ENCODE measurements around the gene DMRTB1. TPM values are rescaled to one million over a fixed set of nuclear protein-coding genes. Genes with fewer than 3 reads are reported as not detected.

Gene DMRTB1
- not detected for polyA plus RNA-seq (2013, experiment 1 of 2)
- 0.13 TPM for polyA plus RNA-seq (2013, experiment 2 of 2)

- WGBS, result 97% methylated on average over 82 of the region's 82 CpGs
- H3K4me1 ChIP-seq (ENCODE audit: insufficient read depth, low read length), result no peaks in the 10 kb centered on the region
- H3K9ac ChIP-seq (ENCODE audit: low read depth, low read length), result no peak within 1 kb of the TSS
- H3K27me3 ChIP-seq (ENCODE audit: insufficient read depth, low read length), result peaks cover 4% of the 10 kb centered on the region; the same call in 1 of the 2 replicates
- no peak within 1 kb of the TSS for H3K27ac ChIP-seq (ENCODE audit: low read depth, low read length)
- no peak within 1 kb of the TSS for H3K4me3 ChIP-seq (ENCODE audit: low read length)
- H3K9me3 ChIP-seq (ENCODE audit: insufficient read depth, low read depth, low read length), result no peaks in the 10 kb centered on the region
- no peaks in the 10 kb centered on the region for H3K36me3 ChIP-seq (ENCODE audit: insufficient read depth, low read length)
Measured at GRCh38 chr1:53459321-53460175, at the start of gene DMRTB1. TSS of gene DMRTB1 (plus strand) at chr1:53459399. CDS start at chr1:53459454, 55 bp downstream.

GRCh38 chr1:53409695-53410094, 49.5 kb upstream of the DMRTB1 start:
- Histone ChIP-seq H3K27me3 (ENCODE audit: insufficient read depth, low read length) (no peaks in the 10 kb centered on the region), H3K4me3 (ENCODE audit: low read length) (no peak overlapping the region), H3K9ac (ENCODE audit: low read depth, low read length) (no peak overlapping the region), H3K36me3 (ENCODE audit: insufficient read depth, low read length) (no peaks in the 10 kb centered on the region), H3K4me1 (ENCODE audit: insufficient read depth, low read length) (peaks cover 7% of the 10 kb centered on the region; the same call in 1 of the 2 replicates), H3K27ac (ENCODE audit: low read depth, low read length) (no peak overlapping the region), H3K9me3 (ENCODE audit: insufficient read depth, low read depth, low read length) (no peaks in the 10 kb centered on the region)
- 81% methylated on average over 6 of the region's 6 CpGs for WGBS

DNA sequence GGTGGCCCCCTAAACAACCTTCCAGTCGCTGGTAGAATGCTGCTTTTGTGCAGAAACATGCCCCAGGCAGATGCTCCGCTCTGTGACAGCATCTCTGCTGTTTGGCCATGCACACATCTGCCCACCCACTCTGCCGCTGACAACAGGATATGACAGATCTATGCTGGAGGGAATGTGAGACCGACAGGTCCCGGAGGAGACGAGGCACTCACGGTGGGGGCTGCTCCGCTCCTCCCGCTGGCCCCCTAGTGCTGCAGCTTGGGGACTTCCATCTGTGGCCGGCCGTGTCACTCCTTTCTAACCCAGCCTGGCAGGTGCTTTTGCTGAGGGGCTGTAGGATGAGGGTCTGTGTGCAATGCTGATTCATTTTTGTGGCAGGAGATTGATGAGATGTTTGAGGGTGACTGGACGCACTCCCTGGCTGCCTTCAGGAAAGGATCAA, 49.1 kb upstream of the DMRTB1 start:
- Histone ChIP-seq H3K9ac (ENCODE audit: low read depth, low read length) (no peak overlapping the region), H3K9me3 (ENCODE audit: insufficient read depth, low read depth, low read length) (no peaks in the 10 kb centered on the region), H3K27ac (ENCODE audit: low read depth, low read length) (no peak overlapping the region), H3K4me1 (ENCODE audit: insufficient read depth, low read length) (peaks cover 7% of the 10 kb centered on the region; the same call in 1 of the 2 replicates), H3K4me3 (ENCODE audit: low read length) (no peak overlapping the region), H3K27me3 (ENCODE audit: insufficient read depth, low read length) (no peaks in the 10 kb centered on the region), H3K36me3 (ENCODE audit: insufficient read depth, low read length) (no peaks in the 10 kb centered on the region)
- WGBS, result 59% methylated on average over 12 of the region's 12 CpGs

DNA sequence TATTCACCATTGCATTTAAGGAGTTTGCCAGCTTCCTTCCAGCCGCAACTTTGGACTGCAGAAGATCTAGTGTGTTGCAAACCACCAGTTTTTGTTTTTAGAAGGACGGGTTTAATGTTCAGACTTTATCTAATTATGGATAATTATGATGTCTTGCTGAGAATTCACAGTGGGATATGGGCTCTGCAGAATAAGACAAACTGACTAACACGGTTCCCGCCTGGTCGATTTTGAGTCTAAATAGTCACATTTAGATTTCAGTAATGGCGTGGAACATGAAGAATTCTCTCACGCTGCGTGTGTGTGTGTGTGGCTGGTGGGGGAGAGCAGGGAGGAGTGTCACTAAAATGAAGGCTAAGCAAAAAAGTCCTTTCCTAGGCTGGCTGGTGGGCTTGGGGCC, 48.5 kb upstream of the DMRTB1 start:
- Histone ChIP-seq H3K4me3 (ENCODE audit: low read length) (no peak overlapping the region), H3K36me3 (ENCODE audit: insufficient read depth, low read length) (no peaks in the 10 kb centered on the region), H3K9me3 (ENCODE audit: insufficient read depth, low read depth, low read length) (no peaks in the 10 kb centered on the region), H3K4me1 (ENCODE audit: insufficient read depth, low read length) (peaks cover 7% of the 10 kb centered on the region; the same call in 1 of the 2 replicates), H3K9ac (ENCODE audit: low read depth, low read length) (no peak overlapping the region), H3K27me3 (ENCODE audit: insufficient read depth, low read length) (no peaks in the 10 kb centered on the region), H3K27ac (ENCODE audit: low read depth, low read length) (no peak overlapping the region)
- 93% methylated on average over 8 of the region's 8 CpGs for WGBS

DNA sequence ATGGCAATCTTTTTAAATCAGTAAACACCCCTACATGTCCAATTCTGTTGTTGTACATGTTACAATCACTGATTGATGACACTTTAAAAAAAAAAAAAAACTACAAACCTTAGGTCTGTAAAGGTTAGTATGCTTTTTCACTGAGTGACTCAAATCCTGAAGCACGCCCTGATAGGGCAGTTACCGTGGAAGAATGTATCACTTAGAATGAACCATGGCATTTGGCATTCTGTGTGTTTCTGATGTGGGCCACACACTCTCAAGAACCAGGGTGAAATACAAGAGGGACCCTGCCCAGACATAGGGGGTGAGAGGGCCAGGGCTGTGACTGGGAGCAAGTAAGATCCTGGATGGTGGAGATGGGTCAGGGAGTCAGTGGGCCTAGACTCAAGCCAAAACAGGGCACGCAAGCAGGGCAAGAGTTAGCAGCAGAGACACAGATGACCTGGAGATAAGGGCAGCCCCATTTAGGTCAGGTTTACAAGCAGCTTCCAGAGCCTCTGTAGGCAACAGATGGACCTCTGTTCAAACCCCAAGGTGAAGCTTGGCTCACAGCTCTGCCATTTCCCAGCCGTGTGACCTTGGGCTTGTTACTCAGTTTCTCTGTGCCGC, 47.6 kb upstream of the DMRTB1 start:
- WGBS, result 96% methylated on average over 5 of the region's 5 CpGs
- Histone ChIP-seq H3K9me3 (ENCODE audit: insufficient read depth, low read depth, low read length) (no peaks in the 10 kb centered on the region), H3K27ac (ENCODE audit: low read depth, low read length) (no peak overlapping the region), H3K9ac (ENCODE audit: low read depth, low read length) (no peak overlapping the region), H3K4me1 (ENCODE audit: insufficient read depth, low read length) (peaks cover 15% of the 10 kb centered on the region), H3K4me3 (ENCODE audit: low read length) (no peak overlapping the region), H3K36me3 (ENCODE audit: insufficient read depth, low read length) (no peaks in the 10 kb centered on the region), H3K27me3 (ENCODE audit: insufficient read depth, low read length) (no peaks in the 10 kb centered on the region)

GRCh38 chr1:53412285-53413174, 46.7 kb upstream of the DMRTB1 start:
- H3K27me3 ChIP-seq (ENCODE audit: insufficient read depth, low read length), result no peaks in the 10 kb centered on the region
- H3K4me3 ChIP-seq (ENCODE audit: low read length), result no peak overlapping the region
- H3K9ac ChIP-seq (ENCODE audit: low read depth, low read length), result no peak overlapping the region
- H3K9me3 ChIP-seq (ENCODE audit: insufficient read depth, low read depth, low read length), result no peaks in the 10 kb centered on the region
- H3K4me1 ChIP-seq (ENCODE audit: insufficient read depth, low read length), result peaks cover 24% of the 10 kb centered on the region
- H3K36me3 ChIP-seq (ENCODE audit: insufficient read depth, low read length), result no peaks in the 10 kb centered on the region
- WGBS, result 93% methylated on average over 10 of the region's 10 CpGs
- H3K27ac ChIP-seq (ENCODE audit: low read depth, low read length), result no peak overlapping the region

- H3K4me3 ChIP-seq (ENCODE audit: low read length), result no peak overlapping the region
- H3K27ac ChIP-seq (ENCODE audit: low read depth, low read length), result no peak overlapping the region
- no peak overlapping the region for H3K9ac ChIP-seq (ENCODE audit: low read depth, low read length)
- H3K9me3 ChIP-seq (ENCODE audit: insufficient read depth, low read depth, low read length), result no peaks in the 10 kb centered on the region
- no peaks in the 10 kb centered on the region for H3K27me3 ChIP-seq (ENCODE audit: insufficient read depth, low read length)
- WGBS, result 86% methylated on average over 6 of the region's 8 CpGs
- H3K4me1 ChIP-seq (ENCODE audit: insufficient read depth, low read length), result peaks cover 28% of the 10 kb centered on the region
- no peaks in the 10 kb centered on the region for H3K36me3 ChIP-seq (ENCODE audit: insufficient read depth, low read length)
Measured at GRCh38 chr1:53413175-53414001, 45.8 kb upstream of the DMRTB1 start.

DNA sequence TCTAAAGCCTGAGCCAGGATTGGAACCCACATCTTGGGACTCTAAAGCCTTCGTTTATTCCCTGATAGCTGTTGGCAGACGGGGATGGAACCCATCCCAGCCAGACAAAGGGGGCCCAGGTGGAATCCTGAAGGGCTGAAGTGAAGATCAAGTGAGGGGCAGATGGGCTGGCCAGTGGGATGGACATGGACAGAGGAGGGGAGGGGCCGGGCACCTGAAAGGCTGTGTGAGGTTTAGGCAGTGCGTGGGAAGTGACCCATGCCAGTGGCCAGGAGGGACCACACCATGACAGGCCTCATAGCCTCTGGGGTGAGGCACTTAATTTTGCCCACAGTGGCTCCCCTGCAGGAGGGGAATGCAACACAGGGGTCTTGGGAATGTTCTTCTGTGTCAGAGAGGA, 44.6 kb upstream of the DMRTB1 start:
- Histone ChIP-seq H3K4me3 (ENCODE audit: low read length) (no peak overlapping the region), H3K27me3 (ENCODE audit: insufficient read depth, low read length) (no peaks in the 10 kb centered on the region), H3K27ac (ENCODE audit: low read depth, low read length) (no peak overlapping the region), H3K9me3 (ENCODE audit: insufficient read depth, low read depth, low read length) (no peaks in the 10 kb centered on the region), H3K4me1 (ENCODE audit: insufficient read depth, low read length) (peaks cover 33% of the 10 kb centered on the region), H3K36me3 (ENCODE audit: insufficient read depth, low read length) (no peaks in the 10 kb centered on the region), H3K9ac (ENCODE audit: low read depth, low read length) (no peak overlapping the region)
- WGBS, result 89% methylated on average over 4 of the region's 4 CpGs

DNA sequence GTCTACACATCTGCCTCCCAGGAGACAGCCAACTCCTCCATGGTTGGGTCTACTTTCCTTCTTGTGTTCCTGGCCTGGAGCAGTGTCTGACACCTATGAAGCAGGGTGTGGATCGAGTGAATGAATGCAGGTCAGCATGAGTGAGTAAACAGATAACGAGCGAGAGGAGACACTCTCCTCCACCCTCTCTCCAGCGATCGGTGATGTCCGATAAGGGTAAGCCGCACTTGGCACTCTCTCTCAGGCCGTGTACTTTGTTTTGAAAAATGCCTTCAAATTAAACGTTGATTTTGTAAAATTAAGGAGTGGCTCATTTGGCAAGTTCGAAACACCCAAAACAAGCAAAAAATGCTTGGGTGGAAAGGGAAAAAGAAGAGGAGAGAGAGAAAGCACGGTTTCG, 43.8 kb upstream of the DMRTB1 start:
- Histone ChIP-seq H3K4me3 (ENCODE audit: low read length) (no peak overlapping the region), H3K36me3 (ENCODE audit: insufficient read depth, low read length) (no peaks in the 10 kb centered on the region), H3K9ac (ENCODE audit: low read depth, low read length) (no peak overlapping the region), H3K4me1 (ENCODE audit: insufficient read depth, low read length) (peaks cover 31% of the 10 kb centered on the region), H3K27ac (ENCODE audit: low read depth, low read length) (no peak overlapping the region), H3K27me3 (ENCODE audit: insufficient read depth, low read length) (no peaks in the 10 kb centered on the region), H3K9me3 (ENCODE audit: insufficient read depth, low read depth, low read length) (0 out of 2 replicates have a peak, but pooled peaks cover 4% of the 10 kb centered on the region)
- WGBS, result 93% methylated on average over 12 of the region's 12 CpGs

DNA sequence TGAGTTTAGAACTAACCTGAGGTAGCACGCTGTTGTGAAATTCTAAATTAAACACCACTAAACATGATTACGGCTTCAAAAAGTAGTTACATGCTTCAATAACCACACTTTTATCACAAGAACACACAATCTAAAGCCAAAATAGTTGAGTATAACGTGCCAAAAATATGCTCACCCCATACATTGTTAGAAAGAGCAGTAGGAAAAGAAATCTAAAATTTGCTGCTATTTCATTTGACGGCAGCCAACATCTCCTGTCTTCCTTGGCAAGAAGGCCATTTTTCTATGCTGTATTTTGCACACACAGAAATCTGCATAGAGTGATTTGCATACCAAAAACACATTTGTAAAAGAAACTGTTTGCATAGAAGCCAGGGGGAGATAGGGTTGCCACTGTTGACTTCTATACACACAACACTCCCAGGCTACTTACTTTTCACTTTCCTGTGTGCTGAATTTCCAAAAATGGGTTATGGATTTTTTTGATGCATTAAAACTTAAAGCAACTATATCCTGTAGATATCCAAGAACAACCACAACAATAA, 42.9 kb upstream of the DMRTB1 start:
- Histone ChIP-seq H3K9ac (ENCODE audit: low read depth, low read length) (no peak overlapping the region), H3K4me3 (ENCODE audit: low read length) (no peak overlapping the region), H3K4me1 (ENCODE audit: insufficient read depth, low read length) (peaks cover 30% of the 10 kb centered on the region), H3K27me3 (ENCODE audit: insufficient read depth, low read length) (no peaks in the 10 kb centered on the region), H3K27ac (ENCODE audit: low read depth, low read length) (peak overlapping the region; percentile 11; the same call in 1 of the 2 replicates), H3K36me3 (ENCODE audit: insufficient read depth, low read length) (no peaks in the 10 kb centered on the region), H3K9me3 (ENCODE audit: insufficient read depth, low read depth, low read length) (peaks cover 13% of the 10 kb centered on the region; the same call in 1 of the 2 replicates)
- WGBS, result 72% methylated on average over 4 of the region's 4 CpGs
